ENCODE measurements around the gene TMEM209. TPM values are rescaled to one million over a fixed set of nuclear protein-coding genes. Genes with fewer than 3 reads are reported as not detected.

TMEM209 gene
- total and polyA plus RNA-seq, 9 donors, result 7.6 to 26.1 (median 14.9) TPM

GRCh38 chr7:130224210-130224609 is 19.0 kb upstream of the TMEM209 start:
- H3K27ac ChIP-seq, result no peak overlapping the region
- H3K27me3 ChIP-seq, result no peaks in the 10 kb centered on the region
- WGBS, 3 donors, result 87 to 91% (median 89%) methylated on average over 5 of the region's 5 CpGs
- TF ChIP-seq EP300 (IDR thresholded peaks at IDR 0.05) (no peak), POLR2A (IDR thresholded peaks at IDR 0.05) (no peak), CTCF (IDR thresholded peaks at IDR 0.05) (no peak)
- no peak for DNase-seq
- no peaks in the 10 kb centered on the region for H3K9me3 ChIP-seq
- intact Hi-C loops (cut with DNase I), result no loop called here
- H3K4me1 ChIP-seq (ENCODE audit: insufficient read depth), result no peaks in the 10 kb centered on the region
- no peaks in the 10 kb centered on the region for H3K36me3 ChIP-seq
- no peak overlapping the region for H3K4me3 ChIP-seq

GRCh38 chr7:130223646-130224045 is 18.4 kb upstream of the TMEM209 start:
- 88 to 100% (median 92%) methylated on average over 1 of the region's 1 CpG for WGBS, 3 donors
- Histone ChIP-seq H3K27me3 (no peaks in the 10 kb centered on the region), H3K4me3 (no peak overlapping the region), H3K4me1 (ENCODE audit: insufficient read depth) (no peaks in the 10 kb centered on the region), H3K9me3 (no peaks in the 10 kb centered on the region), H3K36me3 (no peaks in the 10 kb centered on the region), H3K27ac (no peak overlapping the region)
- TF ChIP-seq EP300 (IDR thresholded peaks at IDR 0.05) (no peak), CTCF (IDR thresholded peaks at IDR 0.05) (no peak), POLR2A (IDR thresholded peaks at IDR 0.05) (no peak)
- intact Hi-C loops (cut with DNase I), result no loop called here
- no peak for DNase-seq

DNA sequence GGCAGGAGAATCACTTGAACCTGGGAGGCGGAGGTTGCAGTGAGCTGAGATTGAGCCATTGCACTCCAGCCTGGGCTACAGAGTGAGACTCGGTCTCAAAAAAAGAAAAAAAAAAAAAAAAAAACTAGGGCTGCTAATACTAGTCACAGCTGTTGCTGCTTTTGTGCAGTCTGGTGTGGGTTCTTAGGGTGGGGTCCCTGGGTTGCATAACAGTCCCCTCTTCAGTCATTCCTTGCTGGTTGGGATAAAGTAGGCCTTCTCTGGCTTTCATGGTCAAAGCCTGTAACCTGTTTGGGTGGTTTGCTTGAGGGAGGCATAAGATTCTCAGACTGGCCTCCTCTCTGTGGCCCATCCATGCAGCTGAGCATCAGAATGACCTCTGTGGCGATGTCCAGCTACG is 16.5 kb upstream of the TMEM209 start:
- no peak for TF ChIP-seq EP300 (IDR thresholded peaks at IDR 0.05)
- TF ChIP-seq CTCF (IDR thresholded peaks at IDR 0.05), result no peak
- no peak for TF ChIP-seq POLR2A (IDR thresholded peaks at IDR 0.05)
- DNase-seq, result no peak
- 92 to 95% (median 92%) methylated on average over 4 of the region's 4 CpGs for WGBS, 3 donors
- Histone ChIP-seq H3K27ac (no peak overlapping the region), H3K4me3 (no peak overlapping the region), H3K4me1 (ENCODE audit: insufficient read depth) (no peaks in the 10 kb centered on the region), H3K36me3 (no peaks in the 10 kb centered on the region), H3K9me3 (no peaks in the 10 kb centered on the region), H3K27me3 (no peaks in the 10 kb centered on the region)
- intact Hi-C loops (cut with DNase I), result no loop called here

- no peak overlapping the region for H3K4me3 ChIP-seq
- DNase-seq, result no peak
- intact Hi-C loops (cut with DNase I), result no loop called here
- H3K27ac ChIP-seq, result no peak overlapping the region
- 88 to 93% (median 90%) methylated on average over 9 of the region's 9 CpGs for WGBS, 3 donors
- TF ChIP-seq CTCF (IDR thresholded peaks at IDR 0.05) (no peak), EP300 (IDR thresholded peaks at IDR 0.05) (no peak)
- no peaks in the 10 kb centered on the region for H3K9me3 ChIP-seq
- no peaks in the 10 kb centered on the region for H3K4me1 ChIP-seq (ENCODE audit: insufficient read depth)
- H3K36me3 ChIP-seq, result no peaks in the 10 kb centered on the region
- no peaks in the 10 kb centered on the region for H3K27me3 ChIP-seq
Measured at GRCh38 chr7:130219871-130220270, 14.7 kb upstream of the TMEM209 start.
